Activated T-cell treated with anti-CD3 and anti-CD28 coated beads for 4 hours (primary cell): Measurements from ENCODE around the gene B4GALT3.
"Not testable (repeated sequence)": the region's sequence is repeated elsewhere in the genome, so short reads cannot be mapped to it uniquely, and the experiment has no call there.

Source experiments
- DNase-seq: peaks from one replicate; pipeline ENCODE4 v3.0.0-alpha.2; 2020

Gene B4GALT3

DNA sequence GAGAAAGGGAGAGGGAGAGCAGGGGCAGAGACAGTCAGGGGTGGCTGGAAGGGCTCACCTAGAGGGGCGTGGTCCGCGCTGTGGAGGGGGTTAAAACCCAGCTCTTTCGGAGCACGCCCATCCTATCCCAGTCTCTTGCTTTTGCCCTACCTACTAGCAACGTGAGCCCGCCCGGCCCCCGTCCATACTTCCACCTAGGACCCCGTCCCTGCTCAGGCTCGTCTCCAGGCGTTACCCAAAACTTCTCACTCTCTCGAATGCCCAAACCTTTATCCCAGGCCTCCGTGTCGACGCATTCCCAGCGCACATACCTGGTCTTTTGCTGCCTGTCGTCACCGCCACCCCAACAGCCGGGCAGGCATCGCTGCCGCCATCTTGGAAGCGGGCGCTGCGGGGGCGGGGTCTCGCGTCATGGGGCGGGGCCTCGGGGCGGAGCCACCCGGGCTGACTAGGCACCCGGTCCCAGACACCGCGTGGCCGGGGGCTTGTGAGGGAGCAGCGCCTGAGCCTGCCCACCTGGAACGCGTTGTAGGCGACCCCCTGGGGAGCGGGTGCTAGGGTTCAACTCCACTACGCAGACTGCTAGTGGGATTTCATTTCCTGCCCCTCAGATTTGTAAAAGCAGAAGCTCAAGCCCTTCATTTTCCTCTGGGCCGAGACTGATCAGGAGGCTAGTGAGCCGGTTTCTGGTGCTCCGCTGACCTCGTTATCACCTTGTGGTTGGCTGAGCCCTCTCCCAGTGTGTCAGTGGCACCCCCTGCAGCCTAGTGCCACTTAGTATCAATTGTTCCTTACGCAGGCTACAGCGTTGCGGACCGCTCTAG lies at the start of gene B4GALT3:
TSS of gene B4GALT3 (minus strand) at position 396 of the 824 bp plus-strand sequence. CDS start 1,447 bp downstream, outside the sequence.
- peak; percentile 98 for DNase-seq

DNA sequence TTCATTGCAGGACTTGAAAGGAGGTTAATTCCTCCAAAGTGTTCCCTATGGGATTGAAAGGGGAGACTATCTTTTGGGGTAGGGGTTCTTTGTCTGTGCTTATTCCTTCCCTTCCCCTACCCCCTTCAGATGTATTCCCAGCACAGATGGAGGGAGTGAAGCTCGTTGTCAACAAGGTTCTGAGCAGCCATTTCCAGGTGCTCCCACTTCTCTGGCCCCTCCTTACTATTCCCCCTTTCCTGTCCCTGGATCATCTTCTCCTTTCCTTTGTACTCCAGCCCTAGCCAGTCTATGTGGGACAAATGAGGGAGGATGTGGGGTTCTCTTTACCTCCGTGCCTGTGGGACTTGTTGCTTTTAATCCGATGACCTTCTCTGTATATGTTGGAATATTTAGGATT lies 49.5 kb upstream of the B4GALT3 start:
- DNase-seq, result no peak

DNA sequence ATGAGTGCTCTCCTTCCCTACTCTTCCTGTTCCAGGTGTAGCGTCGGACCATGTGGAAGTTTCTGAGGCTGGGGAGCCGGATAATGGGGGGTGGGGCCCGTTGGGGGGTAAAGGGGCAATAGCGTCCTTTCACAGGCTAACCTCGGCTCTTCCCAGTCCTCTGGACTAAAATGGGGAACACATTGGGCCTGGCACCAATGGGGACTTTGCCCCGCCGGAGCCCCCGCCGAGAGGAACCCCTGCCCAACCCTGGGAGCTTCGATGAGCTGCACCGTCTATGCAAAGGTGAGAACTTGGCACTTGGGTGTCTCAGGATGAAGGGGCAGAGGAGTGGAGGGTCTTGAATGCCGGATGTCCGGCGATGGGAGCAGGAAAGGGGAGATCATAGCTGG lies 49.0 kb upstream of the B4GALT3 start:
- no peak for DNase-seq

DNA sequence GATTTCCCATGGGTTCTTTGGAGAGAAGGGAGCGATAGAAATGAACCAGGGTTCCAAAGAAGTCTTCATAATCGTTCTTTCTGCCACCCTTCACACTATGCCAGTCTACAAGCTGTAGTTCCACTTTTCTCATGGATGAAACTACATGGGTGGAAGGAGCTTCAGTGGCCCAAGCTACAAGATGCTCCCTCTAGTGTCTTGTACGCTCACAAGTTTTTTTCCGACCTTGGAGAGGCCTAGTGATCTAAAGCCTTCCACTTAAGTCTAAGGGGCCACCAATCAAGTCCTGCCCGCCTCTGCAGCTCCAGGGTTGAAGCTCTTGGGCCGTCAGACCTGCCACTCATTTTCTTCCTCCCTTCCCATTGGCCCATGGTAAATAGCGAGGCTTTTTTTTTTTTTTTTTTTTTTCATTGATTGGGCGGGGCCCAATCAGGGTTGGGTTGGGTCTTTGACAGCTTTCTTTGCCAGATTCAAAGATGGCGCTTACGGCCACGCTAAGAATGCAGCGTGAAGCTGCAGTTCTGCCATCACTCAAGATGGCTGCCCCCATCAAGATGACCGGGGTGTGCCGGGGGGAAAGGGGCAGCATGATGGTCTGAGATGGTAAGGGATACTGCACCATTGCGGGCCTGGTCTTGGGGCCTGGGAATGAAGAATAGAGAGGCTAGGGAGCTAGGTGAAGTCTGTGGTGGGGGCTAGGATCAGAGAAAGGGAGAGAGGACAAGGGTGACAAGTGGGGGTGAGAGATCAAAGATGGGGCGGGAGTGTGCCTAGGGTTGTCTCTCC lies 48.4 kb upstream of the B4GALT3 start, which contains the start of gene TOMM40L:
TSS of gene TOMM40L (plus strand) at position 527 of the 786 bp plus-strand sequence. CDS start 430 bp downstream, outside the sequence.
- DNase-seq, result peak; percentile 79

DNA sequence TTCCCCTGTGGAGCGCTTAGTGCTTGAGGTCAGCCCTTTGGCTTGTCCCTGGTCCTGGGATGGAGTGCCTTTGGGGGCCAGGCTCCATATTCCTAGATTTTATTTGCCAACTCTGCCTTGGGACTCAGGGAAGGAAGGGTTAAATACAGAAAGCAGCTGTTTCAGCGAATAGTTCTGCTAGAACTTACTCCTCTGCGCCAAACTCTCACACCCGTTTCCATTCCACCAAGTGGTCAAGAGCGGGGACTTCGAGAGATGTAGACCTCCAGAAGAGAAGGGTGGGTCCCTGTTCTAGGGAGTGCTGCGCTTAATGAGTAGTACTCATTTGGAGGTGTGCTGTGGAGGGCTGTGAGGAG lies 47.8 kb upstream of the B4GALT3 start:
- no peak for DNase-seq

DNA sequence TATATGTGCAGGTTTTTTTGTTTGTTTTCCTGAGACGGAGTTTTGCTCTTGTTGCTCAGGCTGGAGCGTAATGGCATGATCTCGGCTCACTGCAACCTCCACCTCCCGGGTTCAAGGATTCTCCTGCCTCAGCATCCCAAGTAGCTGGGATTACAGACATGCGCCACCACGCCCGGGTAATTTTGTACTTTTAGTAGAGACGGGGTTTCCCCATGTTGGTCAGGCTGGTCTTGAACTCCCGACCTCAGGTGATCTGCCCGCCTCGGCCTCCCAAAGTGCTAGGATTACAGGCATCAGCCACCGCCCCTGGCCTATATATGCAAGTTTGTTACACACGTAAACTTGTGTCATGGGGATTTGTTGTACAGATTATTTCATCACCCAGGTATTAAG lies 47.4 kb upstream of the B4GALT3 start:
- DNase-seq, result not testable (repeated sequence)

DNA sequence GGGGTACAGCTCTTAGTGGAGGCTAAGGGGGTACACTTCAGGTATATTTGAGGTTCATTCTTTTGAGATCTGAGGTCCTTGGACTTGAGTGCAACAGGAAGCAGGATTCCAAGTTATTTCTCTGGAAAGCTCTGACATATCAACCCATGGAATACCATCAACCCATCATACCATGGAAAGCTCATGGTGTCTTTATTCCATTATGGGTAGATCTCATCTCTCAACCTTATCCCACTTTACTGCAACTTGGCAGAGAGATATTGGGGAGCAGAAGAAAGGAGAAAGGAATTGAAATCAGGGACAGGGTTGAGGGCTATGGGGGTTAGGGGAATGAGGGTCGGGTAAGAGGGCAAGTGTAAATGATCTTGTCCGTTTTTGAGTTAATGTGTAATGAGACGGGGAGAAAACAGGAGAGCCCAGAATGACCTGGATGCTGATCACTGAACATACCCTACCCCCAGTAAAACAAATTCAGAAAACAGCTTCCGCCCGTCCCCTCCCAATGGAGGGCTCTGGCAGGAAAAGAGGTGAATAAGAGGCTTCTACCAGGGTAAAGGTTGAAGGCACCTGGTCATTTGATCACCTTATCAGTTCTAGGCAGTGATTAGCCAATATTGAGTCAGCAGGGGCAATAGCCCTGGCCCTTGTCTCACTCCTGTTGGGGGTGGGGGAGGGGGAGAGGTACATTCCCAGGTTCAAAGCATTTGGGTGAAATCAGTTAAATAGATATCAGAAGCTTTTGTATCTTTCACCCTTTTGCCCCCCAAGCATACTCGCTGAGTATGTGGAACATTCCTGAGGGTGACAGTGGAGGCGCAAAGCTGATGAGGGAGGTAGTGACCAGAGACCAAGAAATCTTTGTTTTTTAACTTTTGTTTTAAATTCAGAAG lies 46.7 kb upstream of the B4GALT3 start:
- DNase-seq, result no peak

DNA sequence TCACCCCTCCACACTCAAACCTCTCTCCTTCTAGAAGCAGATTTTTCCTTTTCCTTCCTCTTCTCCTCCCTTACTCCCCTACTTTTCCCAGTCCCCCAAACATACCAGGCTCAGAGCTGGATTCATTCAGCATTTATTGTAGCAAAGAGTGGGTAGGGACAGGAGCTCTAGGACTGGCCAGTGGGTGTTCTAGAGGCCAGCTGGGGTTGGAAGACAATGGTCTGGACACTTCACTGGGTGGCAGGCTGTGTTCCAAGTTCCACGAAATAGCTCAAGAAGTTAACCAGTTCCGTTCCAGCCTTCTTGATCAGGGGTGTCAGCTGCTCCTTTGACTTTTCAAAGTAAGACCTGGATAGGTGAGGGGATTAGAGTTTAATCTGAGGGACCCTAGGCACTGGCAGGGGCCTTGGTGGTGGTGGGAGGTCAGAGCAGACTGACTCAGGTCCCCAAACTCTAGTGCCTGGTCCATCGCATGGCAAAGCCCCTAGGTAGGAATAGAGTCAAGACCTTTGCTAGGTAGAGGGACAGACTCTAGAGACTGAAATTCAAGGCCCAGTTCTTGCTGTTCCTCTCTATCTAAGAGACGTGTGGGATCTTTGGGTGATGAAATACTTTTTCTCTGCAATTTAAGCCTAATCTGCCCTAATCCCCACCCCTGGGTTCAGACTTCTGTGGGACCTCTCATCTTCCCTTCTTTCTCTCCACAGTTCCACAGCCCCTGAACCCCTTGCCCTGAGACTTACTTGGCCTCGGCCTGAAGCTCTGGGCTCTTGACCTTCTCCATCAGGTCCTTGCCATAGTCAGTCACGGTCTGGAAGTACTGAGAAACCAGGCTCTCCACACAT lies 45.1 kb upstream of the B4GALT3 start:
- no peak for DNase-seq

DNA sequence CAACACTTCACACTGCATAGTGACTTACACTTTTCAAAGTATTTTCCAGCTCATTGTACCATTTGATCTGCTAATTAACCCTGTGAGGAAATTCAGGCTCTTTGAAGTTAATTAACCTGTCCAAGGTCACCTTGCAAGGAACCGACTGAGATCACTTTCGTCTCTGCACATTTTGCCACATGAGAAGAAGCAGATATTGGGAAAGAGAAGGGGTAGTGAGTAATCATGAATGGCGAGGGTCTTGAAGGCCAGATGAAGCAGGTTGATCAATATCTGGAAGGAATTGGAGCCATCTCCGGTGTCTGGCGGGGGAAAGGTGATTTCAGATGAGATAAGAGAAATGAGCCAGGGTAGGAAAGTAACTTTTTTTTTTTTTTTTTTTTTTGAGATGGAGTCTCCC lies 42.7 kb upstream of the B4GALT3 start:
- no peak for DNase-seq

DNA sequence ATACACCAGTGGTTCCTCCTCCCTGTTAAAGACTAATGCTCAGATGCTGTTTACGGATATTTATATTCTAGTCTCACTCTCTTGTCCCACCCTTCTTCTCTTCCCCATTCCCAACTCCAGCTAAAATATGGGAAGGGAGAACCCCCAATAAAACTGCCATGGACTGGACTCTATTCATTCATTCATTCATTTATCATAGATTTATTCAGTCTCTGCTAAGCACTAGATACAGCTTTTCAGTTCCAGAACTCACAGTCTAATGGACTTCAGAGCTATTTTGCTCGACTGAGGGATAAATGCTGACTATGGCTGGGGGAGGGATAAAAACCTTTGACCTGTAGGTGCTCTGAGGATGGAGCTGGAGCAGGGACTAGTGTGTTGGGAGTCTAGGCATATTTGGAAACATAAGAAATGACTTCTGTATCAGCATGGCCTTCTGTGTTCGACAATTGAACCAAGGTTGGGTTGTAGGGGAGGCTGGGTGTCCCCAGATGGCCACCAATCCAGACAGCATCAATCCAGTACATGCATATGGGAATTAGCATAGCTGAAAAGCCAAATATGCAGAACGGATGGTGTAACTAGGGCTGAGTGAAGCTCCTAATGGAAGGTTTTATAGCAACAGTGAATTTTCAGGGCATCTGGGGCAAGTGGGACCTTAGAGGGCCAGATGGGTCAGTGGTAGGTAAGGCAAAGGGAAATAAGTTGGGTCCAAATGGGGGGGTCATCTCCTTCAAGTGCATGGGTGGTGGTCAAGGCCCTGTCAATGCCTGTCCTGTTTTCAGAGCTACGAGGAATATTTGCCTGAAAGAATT lies 42.0 kb upstream of the B4GALT3 start:
- no peak for DNase-seq

DNA sequence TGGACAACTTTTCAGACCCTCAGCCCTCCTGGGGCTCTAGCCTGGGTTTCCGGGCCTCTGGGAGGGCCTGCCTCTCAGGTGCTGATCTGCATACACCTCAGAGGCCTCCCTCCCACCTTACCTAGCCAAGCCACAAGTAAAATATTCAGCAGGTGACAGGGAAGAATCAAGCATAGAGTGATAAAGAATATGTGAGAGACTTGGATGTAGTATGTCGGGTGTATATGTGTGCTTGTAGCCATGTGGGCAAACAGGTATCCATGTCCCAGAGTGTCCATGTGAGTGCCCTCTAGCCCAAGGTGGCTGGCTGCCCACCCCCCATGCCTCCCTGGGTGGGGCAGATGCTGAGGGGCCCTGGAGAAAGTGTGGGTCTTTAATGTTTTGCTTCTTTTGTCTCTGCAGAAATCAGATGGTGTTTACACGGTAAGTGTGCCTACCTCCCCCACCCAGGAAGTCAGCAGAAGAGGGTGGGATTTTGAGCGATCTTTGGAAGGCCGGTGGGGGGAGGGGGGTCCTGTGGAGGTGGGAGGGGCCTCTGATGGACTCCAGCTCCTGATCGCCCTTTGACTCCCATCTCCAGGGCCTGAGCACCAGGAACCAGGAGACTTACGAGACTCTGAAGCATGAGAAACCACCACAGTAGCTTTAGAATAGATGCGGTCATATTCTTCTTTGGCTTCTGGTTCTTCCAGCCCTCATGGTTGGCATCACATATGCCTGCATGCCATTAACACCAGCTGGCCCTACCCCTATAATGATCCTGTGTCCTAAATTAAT lies 41.2 kb upstream of the B4GALT3 start:
- DNase-seq, result no peak

DNA sequence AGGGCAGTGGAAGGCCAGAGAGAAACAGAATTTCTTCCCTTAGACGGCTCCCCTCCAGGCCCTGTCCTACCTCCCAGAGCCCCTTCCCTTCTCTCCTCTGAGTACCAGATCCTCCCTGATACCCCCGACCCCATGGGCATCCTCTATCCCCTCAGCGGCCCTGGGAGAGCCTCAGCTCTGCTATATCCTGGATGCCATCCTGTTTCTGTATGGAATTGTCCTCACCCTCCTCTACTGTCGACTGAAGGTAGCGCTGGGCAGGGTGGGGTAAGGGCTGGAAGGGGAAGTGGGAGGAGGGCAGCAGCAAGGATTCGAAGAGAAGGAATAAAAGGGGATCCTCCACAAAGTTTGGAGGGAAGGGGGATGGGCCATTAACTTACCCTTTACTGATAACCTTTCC lies 40.5 kb upstream of the B4GALT3 start:
- DNase-seq, result no peak

DNA sequence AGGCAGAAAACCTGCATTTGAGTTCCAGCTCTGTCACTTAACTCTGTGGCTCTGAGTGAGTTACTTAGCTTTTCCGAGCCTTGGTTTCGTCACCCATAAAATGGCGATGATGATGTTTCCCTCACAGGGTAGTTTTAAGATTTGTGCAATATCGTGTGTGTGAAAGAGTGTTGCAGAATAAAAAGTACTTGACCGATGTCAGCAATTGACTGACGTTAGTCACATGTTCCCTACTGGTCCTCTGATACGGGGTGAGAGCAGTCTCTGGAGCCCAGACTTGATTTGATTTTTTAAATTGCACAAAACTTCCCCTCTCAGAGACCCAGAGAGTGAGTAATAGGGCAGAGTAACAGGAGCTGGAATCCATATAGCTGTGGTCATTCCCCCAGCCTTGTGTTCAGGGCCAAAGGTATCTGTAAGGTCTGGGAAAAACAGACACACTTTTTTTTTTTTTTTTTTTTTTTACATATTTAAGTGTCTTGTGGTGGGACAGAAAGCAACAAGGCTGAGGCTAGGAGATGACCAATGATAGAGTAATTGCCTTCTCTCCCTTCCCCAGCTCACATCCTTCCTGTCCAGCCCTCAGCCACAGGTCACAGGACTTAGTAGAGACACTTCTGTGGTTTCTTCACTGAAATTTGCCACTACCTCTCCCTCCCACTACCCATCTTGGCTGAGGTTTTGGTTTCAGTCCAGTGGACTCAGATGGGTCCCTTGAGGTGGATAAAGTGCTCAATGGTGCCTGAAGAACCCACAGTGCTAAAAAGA lies 39.8 kb upstream of the B4GALT3 start:
- DNase-seq, result no peak

DNA sequence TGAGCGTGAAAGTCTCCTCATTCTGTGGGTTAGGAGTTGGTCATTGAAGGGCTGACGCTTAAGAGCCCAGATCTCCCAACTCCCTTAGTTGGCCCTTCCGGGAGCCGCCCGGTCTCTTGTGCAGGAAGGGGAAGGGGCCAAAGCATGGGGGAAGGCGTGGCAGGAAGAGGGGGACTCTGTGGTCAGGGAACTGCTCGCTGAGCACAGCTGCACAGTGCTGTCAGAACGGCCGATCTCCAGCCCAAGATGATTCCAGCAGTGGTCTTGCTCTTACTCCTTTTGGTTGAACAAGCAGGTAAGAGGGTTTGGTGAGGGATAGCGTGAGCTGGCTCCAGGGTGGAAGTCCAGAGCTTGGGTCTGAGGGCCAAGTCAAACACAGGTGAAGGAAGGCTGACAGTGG lies 37.8 kb upstream of the B4GALT3 start, which contains the start of gene FCER1G:
TSS of gene FCER1G (plus strand) at position 220 of the 400 bp plus-strand sequence. CDS start at position 247, 27 bp downstream.
- DNase-seq, result no peak

DNA sequence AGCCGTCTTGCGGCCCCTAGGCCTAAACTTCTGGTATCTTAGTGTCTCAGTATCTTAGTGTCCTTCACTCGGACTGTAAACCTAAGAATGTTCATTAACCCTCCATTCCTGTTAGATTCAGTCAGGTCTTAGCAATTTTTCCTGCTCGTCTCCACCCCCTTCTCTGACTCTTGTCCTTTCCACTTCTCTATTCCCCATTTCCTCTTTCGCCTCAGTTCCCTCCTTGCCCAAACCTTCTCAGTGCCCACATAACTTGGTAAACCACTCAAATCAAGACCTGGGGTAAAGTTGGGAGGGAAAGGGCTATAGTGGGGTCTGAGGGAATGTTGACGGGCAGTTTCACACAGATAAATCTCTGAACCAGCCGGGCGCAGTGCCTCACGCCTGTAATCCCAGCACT lies 37.1 kb upstream of the B4GALT3 start:
- no peak for DNase-seq

DNA sequence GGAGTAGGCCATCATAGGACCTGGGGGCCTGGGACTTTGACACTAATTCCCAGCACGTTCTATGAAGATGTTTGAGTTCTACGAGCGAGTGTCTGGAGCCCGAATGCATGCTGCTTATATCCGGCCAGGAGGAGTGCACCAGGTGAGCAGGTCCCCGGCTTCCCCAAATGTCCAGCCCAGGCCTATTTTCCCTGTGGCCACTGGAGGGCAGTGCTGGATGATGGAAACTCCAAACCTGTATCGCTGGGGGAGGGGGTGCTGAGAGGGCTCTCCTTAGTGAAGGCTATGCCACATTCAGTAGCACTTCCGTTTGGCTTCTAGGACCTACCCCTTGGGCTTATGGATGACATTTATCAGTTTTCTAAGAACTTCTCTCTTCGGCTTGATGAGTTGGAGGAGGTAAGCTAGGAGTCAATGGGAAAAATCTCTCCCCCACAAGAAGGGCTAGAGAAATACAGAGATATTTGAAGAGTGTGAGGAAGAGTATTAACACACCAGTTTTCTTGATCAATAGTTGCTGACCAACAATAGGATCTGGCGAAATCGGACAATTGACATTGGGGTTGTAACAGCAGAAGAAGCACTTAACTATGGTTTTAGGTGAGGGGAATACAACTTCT lies 32.6 kb upstream of the B4GALT3 start:
- DNase-seq, result peak; percentile 56

DNA sequence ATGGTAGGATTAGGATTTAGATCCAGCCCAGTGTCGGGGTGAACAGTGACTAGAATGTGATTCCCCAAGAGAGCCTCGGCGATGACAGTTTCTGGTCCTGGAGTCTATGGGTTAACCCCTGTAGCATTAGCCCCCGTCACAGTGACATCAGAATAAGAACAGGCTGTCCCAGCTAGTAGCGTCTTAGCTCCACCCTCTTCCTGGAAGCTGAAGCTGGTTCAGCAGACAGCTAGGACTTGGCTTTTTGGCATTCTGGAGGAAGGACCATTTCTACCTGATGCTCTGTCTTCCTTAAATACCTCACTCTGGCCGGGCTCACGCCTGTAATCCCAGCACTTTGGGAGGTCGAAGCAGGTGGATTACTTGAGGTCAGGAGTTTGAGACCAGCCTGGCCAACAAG lies 29.9 kb upstream of the B4GALT3 start:
- no peak for DNase-seq

DNA sequence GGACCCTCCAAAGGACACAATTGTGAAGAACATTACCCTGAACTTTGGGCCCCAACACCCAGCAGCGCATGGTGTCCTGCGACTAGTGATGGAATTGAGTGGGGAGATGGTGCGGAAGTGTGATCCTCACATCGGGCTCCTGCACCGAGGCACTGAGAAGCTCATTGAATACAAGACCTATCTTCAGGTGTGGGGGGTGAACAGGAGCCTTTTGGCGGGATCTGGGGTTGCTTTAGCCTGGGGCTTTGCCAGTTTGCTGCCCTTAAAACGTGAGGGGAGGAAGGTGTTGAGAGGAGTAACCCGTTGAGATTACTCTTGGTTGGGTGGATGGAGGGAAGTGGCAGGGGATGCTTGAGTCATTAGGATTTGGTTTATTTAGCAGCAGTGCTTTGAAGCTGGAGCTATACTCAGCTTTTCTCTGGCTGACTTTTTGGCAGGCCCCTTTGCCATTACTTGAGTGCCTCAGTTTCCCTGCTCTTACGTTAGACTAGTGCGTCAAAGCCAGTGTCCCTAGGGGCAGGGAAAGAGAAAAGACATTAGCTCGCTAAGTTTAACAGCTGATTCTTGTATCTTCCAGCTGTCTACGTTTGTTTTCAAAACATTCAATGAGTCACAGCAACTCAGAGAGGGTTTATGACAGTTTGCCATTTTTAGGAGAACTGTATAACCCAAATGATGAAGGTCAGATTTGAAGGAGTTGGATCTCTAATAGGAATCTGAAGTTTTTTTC lies 29.3 kb upstream of the B4GALT3 start:
- DNase-seq, result no peak
